OCI-LY1 (cell line): Measurements from ENCODE around the gene SPTB.

Source experiments
- CTCF ChIP-seq: fragments of 200-600 bp; sonication (generic), shearing (Covaris generic); IDR thresholded peaks from 2 replicates; pipeline ENCODE4 v1.5.1; 2017; ENCODE audit warnings: mild to moderate bottlenecking, antibody characterized with exemption, low read length, moderate library complexity, mixed read lengths
- EZH2 ChIP-seq: fragments of 200-600 bp; sonication (generic), shearing (Covaris generic); IDR thresholded peaks from 2 replicates; pipeline ENCODE4 v1.8.0; 2017; ENCODE audit warnings: borderline replicate concordance, mixed run types, mild to moderate bottlenecking, antibody characterized with exemption, low read length, moderate library complexity, mixed read lengths

- TF ChIP-seq CTCF (no peak), EZH2 (no peak)
Measured at GRCh38 chr14:64919215-64919614, 39.5 kb upstream of the SPTB start.
